Activated CD4-positive, alpha-beta T cell treated with anti-CD3 and anti-CD28 coated beads for 4 hours (primary cell): ENCODE data around the gene MFNG.
"Not testable (repeated sequence)": the region's sequence is repeated elsewhere in the genome, so short reads cannot be mapped to it uniquely, and the experiment has no call there.

Experiments used
- DNase-seq, 2 donors: peaks; one replicate each; pipeline ENCODE4 v3.0.0-alpha.2; 2020

MFNG gene, protein sequence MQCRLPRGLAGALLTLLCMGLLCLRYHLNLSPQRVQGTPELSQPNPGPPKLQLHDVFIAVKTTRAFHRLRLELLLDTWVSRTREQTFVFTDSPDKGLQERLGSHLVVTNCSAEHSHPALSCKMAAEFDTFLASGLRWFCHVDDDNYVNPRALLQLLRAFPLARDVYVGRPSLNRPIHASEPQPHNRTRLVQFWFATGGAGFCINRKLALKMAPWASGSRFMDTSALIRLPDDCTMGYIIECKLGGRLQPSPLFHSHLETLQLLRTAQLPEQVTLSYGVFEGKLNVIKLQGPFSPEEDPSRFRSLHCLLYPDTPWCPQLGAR

GRCh38 chr22:37486224-37486845, at the start of gene MFNG:
TSS of gene MFNG (minus strand) at chr22:37486384. CDS start at chr22:37486177, 207 bp downstream.
- DNase-seq = peak; percentile 71 to 74

GRCh38 chr22:37535159-37535558, 49.0 kb upstream of the MFNG start:
- DNase-seq = no peak

GRCh38 chr22:37534445-37534844, 48.3 kb upstream of the MFNG start:
- no peak for DNase-seq

GRCh38 chr22:37533995-37534394, 47.8 kb upstream of the MFNG start:
- DNase-seq = no peak

- DNase-seq = no peak
These were observed 43.6 kb upstream of the MFNG start for GRCh38 chr22:37529652-37530345.

DNA sequence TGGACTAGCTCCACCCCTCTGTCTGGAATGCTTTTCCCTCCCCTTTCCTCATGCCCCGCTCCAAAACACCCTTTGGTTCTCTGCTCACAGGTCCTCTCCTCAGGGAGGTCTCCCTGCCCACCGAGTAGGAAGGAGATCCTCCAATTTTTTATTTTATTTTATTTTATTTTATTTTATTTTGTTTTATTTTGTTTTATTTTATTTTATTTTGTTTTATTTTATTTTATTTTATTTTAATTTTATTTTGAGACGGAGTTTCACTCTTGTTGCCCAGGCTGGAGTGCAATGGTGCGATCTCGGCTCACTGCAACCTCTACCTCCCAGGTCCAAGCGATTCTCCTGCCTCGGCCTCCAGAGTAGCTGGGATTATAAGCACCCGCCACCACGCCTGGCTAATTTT, 41.8 kb upstream of the MFNG start:
- DNase-seq = not testable (repeated sequence)

- not testable (repeated sequence) for DNase-seq
These were observed 41.0 kb upstream of the MFNG start for GRCh38 chr22:37527081-37527752.

DNA sequence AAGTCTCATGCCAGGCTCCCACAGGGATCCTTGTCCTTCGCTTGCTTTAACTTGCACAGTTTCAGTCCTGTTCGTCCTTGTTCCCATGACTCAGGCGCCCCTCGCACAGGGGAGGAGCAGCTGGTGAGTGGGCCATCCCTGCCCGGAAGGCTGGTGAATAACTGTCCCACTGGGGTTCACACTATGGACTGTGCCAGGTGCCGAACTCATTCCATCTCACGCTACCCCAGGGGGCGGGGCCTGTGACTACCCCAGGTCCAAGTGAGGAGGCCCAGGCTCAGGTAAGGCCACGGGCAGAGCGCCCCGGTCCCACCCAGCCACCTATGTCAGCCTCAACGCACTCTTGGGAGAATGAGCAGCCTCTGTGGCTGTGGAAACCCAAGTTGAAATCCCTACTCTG, 40.2 kb upstream of the MFNG start:
- no peak for DNase-seq

DNA sequence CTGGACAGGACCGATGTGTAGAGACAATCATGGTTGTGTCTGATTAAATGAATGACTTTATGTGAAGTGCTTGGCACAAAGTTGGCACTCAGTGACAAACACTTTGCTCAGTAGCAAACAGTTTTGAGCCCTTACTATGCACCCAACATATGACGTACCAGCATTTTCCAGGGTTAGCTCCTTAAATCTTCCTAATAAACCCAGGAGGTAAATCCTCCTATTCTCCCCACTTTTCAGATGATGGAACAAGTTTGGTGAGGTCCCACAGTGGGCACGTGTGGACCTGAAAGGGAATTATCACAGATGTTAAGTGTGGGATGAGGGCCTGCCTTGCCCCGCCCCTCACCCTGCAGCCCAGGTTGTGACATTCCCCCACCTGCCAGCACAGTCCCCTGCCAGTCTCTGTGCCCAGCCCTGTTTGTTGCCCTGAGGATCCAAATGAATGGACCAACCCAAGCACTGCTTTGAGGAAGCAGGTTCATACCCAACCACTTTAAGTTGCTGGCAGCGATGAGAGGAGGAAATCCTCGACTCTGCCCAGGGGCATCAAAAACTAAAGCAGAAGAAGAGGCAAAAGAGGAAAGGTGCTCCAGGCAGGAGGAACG, 39.7 kb upstream of the MFNG start:
- no peak for DNase-seq

DNA sequence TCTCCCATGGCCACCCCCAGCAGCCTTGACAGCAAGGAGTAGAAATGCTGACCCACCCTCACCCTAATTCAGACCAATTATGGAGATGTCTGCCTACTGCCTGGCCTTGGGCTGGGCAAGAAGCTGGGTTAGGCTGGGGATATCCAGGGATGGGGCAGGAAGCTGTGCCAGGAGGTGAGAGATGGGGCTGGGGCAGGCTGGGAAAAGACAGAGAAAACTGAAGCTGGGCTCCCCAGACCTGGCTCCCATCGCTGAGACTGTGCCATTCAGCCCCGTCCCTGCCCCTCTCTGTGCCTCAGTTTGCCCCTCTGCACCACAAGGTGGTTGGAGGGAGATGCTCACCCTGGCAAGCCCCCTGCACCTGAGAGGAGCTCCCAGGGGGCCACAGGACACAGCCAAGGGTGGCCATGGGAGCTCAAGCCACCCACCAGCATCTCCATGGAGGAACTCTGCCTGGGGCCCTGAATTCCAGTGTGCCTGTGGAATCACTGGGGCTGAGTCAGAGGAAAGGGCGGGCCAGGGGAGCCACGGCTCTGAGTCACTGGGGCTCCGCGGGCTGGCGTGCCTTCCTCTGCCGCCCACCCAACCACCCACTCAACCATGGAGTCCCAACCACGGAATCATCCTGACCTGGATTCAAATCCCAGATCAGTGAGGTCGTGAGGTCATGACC, 39.0 kb upstream of the MFNG start:
- peak; percentile 40 to 47 for DNase-seq

DNA sequence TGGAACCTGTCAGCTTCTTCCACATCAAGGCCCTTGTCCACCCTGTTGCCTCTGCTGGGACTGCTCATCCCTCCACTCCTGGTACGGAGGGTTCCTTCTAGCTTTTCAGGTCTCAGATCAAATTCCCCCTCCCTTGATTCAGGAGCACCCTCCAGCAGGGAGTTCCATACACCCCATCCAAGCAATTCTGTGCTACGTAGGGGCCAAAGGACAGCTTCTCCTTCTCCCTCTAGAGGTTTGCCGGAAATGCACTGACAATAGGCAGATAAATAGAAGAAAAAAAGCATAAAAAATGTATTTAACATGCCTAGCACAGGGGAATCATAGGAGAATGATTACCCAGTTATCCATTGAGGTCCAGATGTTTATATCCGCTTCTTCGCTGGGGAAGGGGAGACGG, 36.3 kb upstream of the MFNG start:
- DNase-seq = no peak

DNA sequence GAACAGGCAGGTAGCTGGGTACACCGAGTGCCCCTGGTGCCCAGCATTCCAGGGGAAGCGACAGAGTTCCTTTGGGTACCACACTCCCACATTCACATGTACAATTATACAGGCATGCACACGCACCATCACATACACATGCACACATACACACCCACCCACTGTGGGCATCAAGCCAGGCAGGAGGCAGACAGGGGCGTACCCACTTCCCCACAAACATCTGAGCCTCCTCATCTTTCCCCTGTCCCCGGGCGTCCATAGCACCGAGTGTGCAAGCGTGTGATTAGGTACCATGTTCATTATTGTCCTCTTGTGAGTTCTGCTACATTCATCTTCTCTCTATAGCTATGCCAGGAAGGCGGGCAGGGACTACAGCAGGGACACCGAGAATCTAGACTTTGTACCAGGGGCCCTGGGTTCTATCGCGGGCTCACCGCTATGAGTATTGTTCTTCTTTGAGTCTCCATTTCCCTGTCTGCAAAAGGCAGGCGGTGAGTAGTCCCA, 35.1 kb upstream of the MFNG start:
- DNase-seq = no peak

DNA sequence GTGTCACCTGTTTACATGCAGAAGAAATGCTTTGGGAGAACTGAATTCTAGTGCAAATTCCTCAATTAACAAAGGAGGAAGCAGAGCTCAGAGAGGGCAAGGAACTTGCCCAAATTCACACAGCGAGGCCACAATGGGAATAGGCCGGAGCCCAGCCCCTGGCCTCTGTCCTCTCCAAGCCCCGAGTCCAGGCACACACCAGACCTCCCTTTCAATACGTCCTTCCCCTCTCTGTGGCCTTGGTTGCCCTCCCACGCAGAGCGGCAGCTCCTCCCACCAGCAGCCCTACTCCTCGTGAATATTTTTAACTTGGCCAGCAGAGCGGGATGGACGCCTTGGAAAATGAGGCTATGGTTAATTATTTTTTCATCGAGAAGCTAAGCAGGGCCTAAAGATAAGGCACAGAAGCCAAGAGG, 34.6 kb upstream of the MFNG start:
- no peak for DNase-seq

DNA sequence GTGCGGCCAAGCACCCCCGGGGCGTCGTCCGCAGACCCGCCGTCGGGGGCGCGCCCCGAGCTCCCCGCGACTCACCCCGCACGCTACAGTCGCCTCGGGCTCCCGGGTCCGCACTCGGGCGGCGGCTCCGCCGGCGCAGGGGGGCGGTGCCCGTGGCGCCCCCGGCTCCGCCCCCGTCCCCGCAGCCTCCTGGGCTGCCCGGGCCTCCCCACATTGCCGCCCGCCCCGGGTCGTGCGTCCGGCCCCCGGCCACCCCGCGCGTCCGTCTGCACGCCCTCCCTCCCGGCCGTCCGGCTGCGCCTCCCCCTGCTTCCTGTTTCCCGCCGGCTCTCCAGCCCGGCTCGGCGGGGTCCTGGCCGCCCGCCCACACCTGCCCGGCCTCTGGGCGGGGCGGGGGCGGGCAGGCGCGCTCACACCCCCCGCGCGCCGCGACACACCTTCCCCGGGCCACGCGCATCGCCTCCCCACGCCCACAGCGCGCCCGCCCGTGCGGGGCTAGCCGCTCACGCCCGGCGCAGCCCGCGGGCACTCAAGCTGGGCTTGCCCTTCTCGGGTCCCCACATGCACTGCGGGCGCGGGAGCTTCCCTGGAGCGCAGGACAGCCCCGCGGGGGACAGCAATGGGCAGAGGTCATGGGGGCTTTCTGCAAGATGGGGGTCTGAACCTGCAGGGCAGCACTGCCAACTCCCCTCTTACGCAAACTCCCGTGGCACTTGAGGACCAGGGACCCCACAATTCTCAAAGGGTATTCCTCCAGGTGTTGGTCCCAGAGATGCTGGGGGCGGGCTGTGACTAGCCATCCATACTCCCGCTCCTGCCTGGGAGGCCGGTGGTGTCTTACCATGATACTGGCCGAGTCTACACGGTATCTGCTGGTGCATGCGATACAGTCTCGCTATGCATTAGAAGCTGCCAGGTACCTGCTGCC, 33.3 kb upstream of the MFNG start, which contains the start of gene CARD10:
CARD10 (minus strand) TSS at position 148 of the 928 bp plus-strand sequence. CDS start 215 bp downstream, outside the sequence.
- peak in 1 of 2 donors; percentile 10 for DNase-seq

DNA sequence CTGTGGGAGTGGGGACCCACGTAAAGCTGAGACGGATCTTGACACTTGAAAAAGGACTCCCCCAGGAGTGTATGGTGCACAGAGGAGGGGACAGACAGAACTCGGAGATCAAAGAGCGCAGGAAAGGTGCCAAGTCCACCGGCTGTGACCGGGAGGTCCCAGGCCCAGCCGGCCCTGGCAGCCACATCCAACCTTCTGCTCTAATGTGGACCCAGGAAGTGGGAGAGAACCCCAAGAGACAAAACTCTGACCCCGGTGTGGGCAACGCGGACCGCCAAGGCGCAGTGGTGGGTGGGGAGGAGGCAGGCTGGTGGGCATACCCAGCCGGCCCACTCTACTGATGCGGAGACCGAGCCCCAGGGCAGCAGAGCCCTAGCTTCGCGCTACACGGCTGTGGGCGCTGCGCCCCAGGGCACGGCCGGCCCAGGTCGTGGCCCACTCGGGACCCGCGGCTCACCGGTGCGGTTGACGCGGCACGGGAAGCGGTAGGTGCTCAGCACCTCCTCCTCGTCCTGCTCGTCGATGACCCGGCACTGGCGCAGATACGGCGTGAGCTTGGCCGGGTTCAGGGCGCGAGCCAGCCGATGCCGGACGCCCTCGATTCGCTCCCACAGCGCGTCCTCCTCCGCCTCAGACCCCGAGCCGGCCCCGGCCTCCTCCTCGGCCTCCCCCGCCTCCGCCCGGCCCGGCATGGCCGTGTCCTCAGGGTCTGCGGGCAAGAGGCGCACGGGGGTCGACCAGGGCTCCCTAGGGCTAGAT, 32.5 kb upstream of the MFNG start:
- DNase-seq = no peak

DNA sequence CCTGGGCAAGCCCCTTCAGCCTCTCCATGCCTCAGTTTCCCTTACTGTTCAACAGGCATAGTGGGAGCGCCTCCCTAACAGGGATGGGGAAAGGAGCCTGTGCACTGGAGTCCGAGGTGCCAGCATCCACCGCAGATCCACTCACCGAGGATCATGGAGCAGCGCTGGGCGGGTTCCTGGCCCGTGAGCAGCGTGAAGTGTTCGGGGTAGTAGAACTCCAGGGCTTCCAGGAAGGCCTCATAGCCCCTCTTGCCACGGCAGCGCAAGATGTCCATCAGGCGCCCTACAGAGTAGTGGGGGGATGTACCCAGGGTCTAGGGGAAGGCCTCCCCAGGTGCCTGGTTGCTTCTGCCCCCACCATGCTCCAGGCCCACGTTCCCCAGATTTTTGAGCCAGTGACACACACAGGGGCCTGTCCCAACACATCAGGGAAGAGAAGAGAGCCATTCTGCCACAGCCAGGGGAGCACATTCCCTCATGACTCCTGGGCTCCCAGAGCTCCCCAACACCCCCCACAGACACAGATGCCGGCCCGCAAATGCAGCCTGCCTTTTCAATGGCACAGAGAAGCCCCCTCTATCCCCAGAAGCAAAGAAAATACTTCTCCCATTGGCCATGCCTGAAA, 31.8 kb upstream of the MFNG start:
- no peak for DNase-seq

DNA sequence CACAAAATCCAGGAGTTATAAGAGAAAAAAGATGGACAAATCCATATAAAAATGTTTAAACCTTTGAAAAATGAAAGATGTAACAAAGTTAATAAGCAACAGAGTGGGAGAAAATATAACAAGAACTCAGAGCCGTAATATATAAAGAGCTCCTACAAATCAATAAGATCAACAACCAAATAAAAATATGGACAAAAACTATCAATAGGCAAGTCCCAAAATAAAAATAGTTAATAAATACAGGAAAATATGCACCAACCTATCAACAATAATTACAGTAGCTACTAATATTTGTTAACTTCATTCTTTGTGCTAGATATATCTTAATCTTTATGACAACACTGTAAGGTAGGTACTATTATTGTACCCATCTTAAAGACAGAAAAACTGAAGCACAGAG, 30.3 kb upstream of the MFNG start:
- DNase-seq = no peak

DNA sequence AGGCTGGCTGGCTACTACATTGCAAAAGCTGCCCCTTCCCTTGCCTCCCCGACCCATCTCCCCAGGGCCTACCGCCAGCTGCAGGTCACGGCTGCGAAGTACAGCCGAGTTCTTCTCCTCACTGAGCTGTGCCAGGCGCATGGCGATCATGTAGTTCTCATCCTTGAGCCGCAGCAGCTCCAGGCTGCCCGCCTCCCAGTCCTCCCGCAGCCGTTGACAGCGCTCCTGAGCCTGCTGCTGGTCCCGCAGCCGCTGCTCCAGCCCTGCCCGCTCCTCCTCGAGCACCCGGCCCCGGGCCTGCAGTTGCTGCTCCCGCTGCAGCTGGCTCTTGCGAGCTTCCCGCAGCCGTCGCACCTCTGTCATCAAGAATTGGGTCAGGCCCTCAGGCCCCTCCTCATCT, 29.7 kb upstream of the MFNG start:
- DNase-seq = no peak

DNA sequence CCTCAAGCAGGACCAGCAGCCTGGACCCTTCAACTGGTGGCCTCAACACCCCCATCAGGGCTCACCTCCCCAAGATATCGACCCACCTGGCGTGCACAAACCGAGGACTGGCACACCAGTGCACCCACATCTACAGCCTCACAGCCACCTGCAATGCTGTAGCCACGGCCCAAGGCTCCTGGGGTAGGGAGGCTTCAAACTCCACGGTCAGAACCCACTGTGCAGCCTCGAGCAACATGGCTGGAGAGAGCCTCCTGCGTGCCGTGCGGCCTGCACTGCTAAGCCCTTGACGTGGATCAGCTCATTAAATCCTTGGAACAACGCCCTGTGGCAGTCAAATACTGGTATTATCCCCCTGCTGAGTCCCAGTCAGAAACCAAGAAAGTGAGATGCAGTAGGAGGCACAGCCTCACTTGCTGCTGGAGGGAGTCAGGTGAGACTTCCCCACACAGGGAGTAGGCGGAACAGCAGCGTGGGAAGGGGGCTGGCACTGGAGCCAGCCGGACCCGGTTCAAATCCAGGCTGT, 28.4 kb upstream of the MFNG start:
- no peak for DNase-seq
